ENCODE data around the gene ST3GAL4. TPM values are rescaled to one million over a fixed set of nuclear protein-coding genes. Genes with fewer than 3 reads are reported as not detected.
A peak's percentile ranks its signal among the peaks of the same experiment; 100 is the strongest.

Gene ST3GAL4
- total RNA-seq, 1 donor from 2014 or later: 45.1 TPM

- DNase-seq (ENCODE audit: missing footprints) (no peak), ATAC-seq (no peak)
- intact Hi-C loops (cut with DNase I): no loop called here
These were observed 52.3 kb downstream of the ST3GAL4 start for GRCh38 chr11:126407682-126408288.

- DNase-seq (ENCODE audit: missing footprints): no peak
- intact Hi-C loops (cut with DNase I): no loop called here
- no peak for ATAC-seq
These were observed 53.0 kb downstream of the ST3GAL4 start for GRCh38 chr11:126408496-126408895.

- intact Hi-C loops (cut with DNase I): no loop called here
- no peak for ATAC-seq
- no peak for DNase-seq (ENCODE audit: missing footprints)
These were observed 53.6 kb downstream of the ST3GAL4 start for GRCh38 chr11:126408901-126409619.

- DNase-seq (ENCODE audit: missing footprints) (no peak), ATAC-seq (no peak)
- intact Hi-C loops (cut with DNase I): no loop called here
These were observed 54.1 kb downstream of the ST3GAL4 start for GRCh38 chr11:126409620-126409985.

GRCh38 chr11:126410649-126411048 is 55.2 kb downstream of the ST3GAL4 start:
- ATAC-seq: peak; percentile 75
- peak; percentile 87 for DNase-seq (ENCODE audit: missing footprints)
- intact Hi-C loops (cut with DNase I): no loop called here

- ATAC-seq (peak; percentile 45), DNase-seq (ENCODE audit: missing footprints) (no peak)
- intact Hi-C loops (cut with DNase I): no loop called here
These were observed 56.5 kb downstream of the ST3GAL4 start for GRCh38 chr11:126411971-126412381.

- intact Hi-C loops (cut with DNase I): no loop called here
- no peak for ATAC-seq
- DNase-seq (ENCODE audit: missing footprints): no peak
These were observed 57.9 kb downstream of the ST3GAL4 start for GRCh38 chr11:126413426-126413825.

GRCh38 chr11:126413843-126414405 is 58.4 kb downstream of the ST3GAL4 start:
- intact Hi-C loops (cut with DNase I): no loop called here
- DNase-seq (ENCODE audit: missing footprints): no peak
- no peak for ATAC-seq

- intact Hi-C loops (cut with DNase I): loop anchor here (5.0 kb wide), 2 partner anchors 57 to 97 kb away; partner anchors contain the start of gene ST3GAL4
- no peak for ATAC-seq
- DNase-seq (ENCODE audit: missing footprints): no peak
These were observed 59.1 kb downstream of the ST3GAL4 start for GRCh38 chr11:126414615-126415014.

GRCh38 chr11:126415128-126415527 is 59.6 kb downstream of the ST3GAL4 start:
- DNase-seq (ENCODE audit: missing footprints): peak; percentile 90
- ATAC-seq: peak; percentile 49
- intact Hi-C loops (cut with DNase I): loop anchor here (5.0 kb wide), 2 partner anchors 58 to 98 kb away; partner anchors contain the start of gene ST3GAL4

GRCh38 chr11:126415669-126416420 is 60.4 kb downstream of the ST3GAL4 start:
- intact Hi-C loops (cut with DNase I): loop anchor here (5.0 kb wide), 2 partner anchors 59 to 99 kb away; partner anchors contain the start of gene ST3GAL4
- ATAC-seq: peak; percentile 68
- DNase-seq (ENCODE audit: missing footprints): peak; percentile 93

GRCh38 chr11:126416542-126417090 is 61.1 kb downstream of the ST3GAL4 start:
- intact Hi-C loops (cut with DNase I): loop anchor here (5.0 kb wide), 2 partner anchors 59 to 99 kb away; partner anchors contain the start of gene ST3GAL4
- peak; percentile 77 for ATAC-seq
- DNase-seq (ENCODE audit: missing footprints): peak; percentile 96

- ATAC-seq (no peak), DNase-seq (ENCODE audit: missing footprints) (no peak)
- intact Hi-C loops (cut with DNase I): loop anchor here (5.0 kb wide), 2 partner anchors 60 to 100 kb away; partner anchors contain the start of gene ST3GAL4
These were observed 61.8 kb downstream of the ST3GAL4 start for GRCh38 chr11:126417091-126417862.

GRCh38 chr11:126418887-126419286 is 63.4 kb downstream of the ST3GAL4 start:
- intact Hi-C loops (cut with DNase I): loop anchor here (5.0 kb wide), 2 partner anchors 62 to 102 kb away; partner anchors contain the start of gene ST3GAL4
- DNase-seq (ENCODE audit: missing footprints) (no peak), ATAC-seq (no peak)

GRCh38 chr11:126419801-126420697 is 64.6 kb downstream of the ST3GAL4 start:
- no peak for ATAC-seq

GRCh38 chr11:126420698-126421256 is 65.3 kb downstream of the ST3GAL4 start:
- no peak for DNase-seq (ENCODE audit: missing footprints)
- intact Hi-C loops (cut with DNase I): no loop called here
- no peak for ATAC-seq

More at GRCh38 chr11:126419801-126420697, 64.6 kb downstream of the ST3GAL4 start:
- no peak for DNase-seq (ENCODE audit: missing footprints)
- intact Hi-C loops (cut with DNase I): loop anchor here (5.0 kb wide), 2 partner anchors 63 to 103 kb away; partner anchors contain the start of gene ST3GAL4

GRCh38 chr11:126421271-126421671 is 65.8 kb downstream of the ST3GAL4 start:
- DNase-seq (ENCODE audit: missing footprints) (no peak), ATAC-seq (peak; percentile 48)
- intact Hi-C loops (cut with DNase I): no loop called here

All from Right ventricle myocardium inferior (tissue), 1 donor.